ENCODE data around the gene MICALL1. TPM values are rescaled to one million over a fixed set of nuclear protein-coding genes. Genes with fewer than 3 reads are reported as not detected.

MICALL1 gene
- total and polyA plus RNA-seq, 2 of the 4 experiments (the other 2 are of a cell fraction), result 12.4 to 22.3 TPM

- Histone ChIP-seq H2AK5ac (ENCODE audit: low read depth, low read length) (no peak overlapping the region), H3K79me1 (ENCODE audit: low read depth in 1 of 2, low read length in 2 of 2) (peaks cover 14 to 17% of the 10 kb centered on the region in 2 experiments), H2BK20ac (ENCODE audit: low read depth, low read length) (no peak overlapping the region), H3K23ac (ENCODE audit: low read depth, low read length) (no peak overlapping the region), H3K4ac (ENCODE audit: low read depth, low read length) (no peak overlapping the region), H4K20me1 (ENCODE audit: insufficient read depth, low read length) (peaks cover 12% of the 10 kb centered on the region), H3K27me3 (ENCODE audit: control insufficient read depth, insufficient read depth, low read length) (no peaks in the 10 kb centered on the region), H3K4me1 (ENCODE audit: control insufficient read depth, insufficient read depth, low read length) (peaks cover 7% of the 10 kb centered on the region), H4K5ac (ENCODE audit: low read depth, low read length) (no peak overlapping the region), H2BK120ac (ENCODE audit: low read depth, low read length) (no peak overlapping the region), H3K27ac (ENCODE audit: insufficient read depth, low read length) (no peak overlapping the region), H2AFZ (replicated peaks; ENCODE audit: low read length, poor library complexity) (peak overlapping the region; percentile 2), H3K4me2 (ENCODE audit: low read depth, low read length) (no peak overlapping the region), H4K8ac (ENCODE audit: low read depth in 2 of 2, low read length in 2 of 2) (no peak overlapping the region), H3K9ac (ENCODE audit: low read depth, low read length) (no peak overlapping the region), H3K56ac (ENCODE audit: extremely low read depth, insufficient read depth, low read length) (no peak overlapping the region), H3K9me3 (ENCODE audit: control insufficient read depth, insufficient read depth, low read length) (no peaks in the 10 kb centered on the region), H3K9me1 (ENCODE audit: insufficient read depth, low read length) (peaks cover 5% of the 10 kb centered on the region; the same call in 1 of the 2 replicates), H2AK9ac (replicated peaks; ENCODE audit: low read depth, low read length, poor library complexity) (peak overlapping the region; percentile 7), H3K36me3 (ENCODE audit: control insufficient read depth, insufficient read depth, low read length) (peaks cover 34% of the 10 kb centered on the region), H3K14ac (replicated peaks; ENCODE audit: low read depth, low read length) (no peak overlapping the region; the same call in 1 of the 2 replicates), H2BK5ac (ENCODE audit: low read depth, low read length, poor library complexity, severe bottlenecking) (peak overlapping the region; percentile 21), H3K18ac (ENCODE audit: low read depth, low read length) (peak overlapping the region; percentile 36; the same call in 1 of the 2 replicates), H2BK15ac (ENCODE audit: low read depth, low read length) (no peak overlapping the region), H3K4me3 (ENCODE audit: insufficient read depth, low read depth, low read length) (no peak overlapping the region), H4K91ac (ENCODE audit: insufficient read depth, low read depth, low read length) (0 out of 2 replicates have a peak overlapping the region, but pooled peaks have one; percentile 14)
- intact Hi-C loops (cut with micrococcal nuclease), result loop anchor here (1.0 kb wide), 2 partner anchors 79 to 149 kb away; no protein-coding TSS in a partner anchor
- ChIA-PET CTCF (interaction anchor here (0.6 to 1.3 kb wide), 4 partner anchors 32 to 148 kb away, joined by 3 to 6 read pairs (median 4); no protein-coding TSS in a partner anchor), POLR2A (ENCODE audit: unreplicated experiment) (no interaction called here)
- in situ Hi-C loops (cut with MboI; ENCODE audit: low sequenced_read_pairs), result no loop called here
- peak; percentile 49 for ATAC-seq (ENCODE audit: low read depth)
- dilution Hi-C loops (cut with HindIII; ENCODE audit: low sequenced_read_pairs, unreplicated experiment), result no loop called here
- WGBS, 2 experiments (ENCODE audit: extremely low coverage in 2 of 2, insufficient read length in 1 of 2), result 79% methylated on average over 3 of the region's 9 CpGs; no CpG with 5 or more reads in 1 of the 2 experiments
- DNase-seq, result peak; percentile 11
- no TSS peak for BruUV-seq (replicated peaks)
- TF ChIP-seq RCOR1 (IDR thresholded peaks at IDR 0.05; ENCODE audit: insufficient replicate concordance, low read length), result no peak
- TF ChIP-seq CEBPB (IDR thresholded peaks at IDR 0.05; ENCODE audit: low read depth, low read length), result no peak
- TF ChIP-seq MAZ (IDR thresholded peaks at IDR 0.05; ENCODE audit: borderline replicate concordance, low read depth, low read length), result no peak
- TF ChIP-seq RAD21 (IDR thresholded peaks at IDR 0.05; ENCODE audit: low read length), result no peak
- no peak for TF ChIP-seq MAFK (IDR thresholded peaks at IDR 0.05; ENCODE audit: low read depth, low read length)
- TF ChIP-seq BHLHE40 (IDR thresholded peaks at IDR 0.05; ENCODE audit: low read depth, low read length), result no peak
- TF ChIP-seq CTCF (conservative IDR thresholded peaks at IDR 0.05; ENCODE audit: low read depth, low read length), result no peak
- no peak for TF ChIP-seq SMC3 (IDR thresholded peaks at IDR 0.05; ENCODE audit: low read depth, low read length)
- no peak for TF ChIP-seq USF2 (IDR thresholded peaks at IDR 0.05; ENCODE audit: low read depth, low read length)
- no peak for TF ChIP-seq FOS (IDR thresholded peaks at IDR 0.05; ENCODE audit: low read depth, low read length)
- no peak for TF ChIP-seq POLR2A (IDR thresholded peaks at IDR 0.05; ENCODE audit: low read depth, low read length)
- no peak for TF ChIP-seq MXI1 (IDR thresholded peaks at IDR 0.05; ENCODE audit: borderline replicate concordance, low read depth, low read length)
- no peak for TF ChIP-seq RFX5 (IDR thresholded peaks at IDR 0.05; ENCODE audit: low read depth, low read length)
- TF ChIP-seq ELK1 (IDR thresholded peaks at IDR 0.05; ENCODE audit: borderline replicate concordance, low read depth, low read length), result no peak
- no peak for TF ChIP-seq NFE2L2 (IDR thresholded peaks at IDR 0.05; ENCODE audit: low read depth, low read length)
Observed at GRCh38 chr22:37965940-37966664, 60.0 kb downstream of the MICALL1 start.
